Neuron (in vitro differentiated cells): ENCODE data around the gene TMEM121.

Experiments
- H2AFZ ChIP-seq: one replicate; pipeline ENCODE4 v1.6.1; 2013; ENCODE audit warnings: low read depth, mild to moderate bottlenecking, inconsistent platforms, low read length, moderate library complexity
- H3K27me3 ChIP-seq: one replicate; pipeline ENCODE4 v1.6.1; 2013; ENCODE audit warnings: low read length; ENCODE audit not compliant: insufficient read depth
- H3K36me3 ChIP-seq: one replicate; pipeline ENCODE4 v1.6.1; 2013; ENCODE audit warnings: low read length; ENCODE audit not compliant: insufficient read depth
- H3K4me1 ChIP-seq: one replicate; pipeline ENCODE4 v1.6.1; 2013; ENCODE audit warnings: low read length; ENCODE audit not compliant: insufficient read depth
- H3K4me3 ChIP-seq: 2 replicates; pipeline ENCODE4 v1.5.1; 2013; ENCODE audit warnings: mild to moderate bottlenecking, low read length, moderate library complexity
- H3K9me3 ChIP-seq: one replicate; pipeline ENCODE4 v1.6.1; 2013; ENCODE audit warnings: low read length

TMEM121 gene

GRCh38 chr14:105483300-105484068 is 42.9 kb upstream of the TMEM121 start:
- Histone ChIP-seq H3K9me3 (no peaks in the 10 kb centered on the region), H3K4me1 (peaks cover 64% of the 10 kb centered on the region), H3K27me3 (no peaks in the 10 kb centered on the region)

GRCh38 chr14:105484069-105484996 is 42.0 kb upstream of the TMEM121 start:
- H3K27me3 ChIP-seq = no peaks in the 10 kb centered on the region
- no peak overlapping the region for H2AFZ ChIP-seq
- H3K4me1 ChIP-seq = peaks cover 73% of the 10 kb centered on the region
- H3K36me3 ChIP-seq = peaks cover 7% of the 10 kb centered on the region
- H3K4me3 ChIP-seq = no peak overlapping the region
- H3K9me3 ChIP-seq = no peaks in the 10 kb centered on the region

More at GRCh38 chr14:105483300-105484068, 42.9 kb upstream of the TMEM121 start:
- no peak overlapping the region for H2AFZ ChIP-seq
- no peak overlapping the region for H3K4me3 ChIP-seq
- H3K36me3 ChIP-seq = peaks cover 9% of the 10 kb centered on the region

GRCh38 chr14:105484997-105485393 is 41.4 kb upstream of the TMEM121 start:
- peaks cover 76% of the 10 kb centered on the region for H3K4me1 ChIP-seq
- no peak overlapping the region for H3K4me3 ChIP-seq
- no peak overlapping the region for H2AFZ ChIP-seq
- H3K36me3 ChIP-seq = peaks cover under 1% of the 10 kb centered on the region
- no peaks in the 10 kb centered on the region for H3K9me3 ChIP-seq
- no peaks in the 10 kb centered on the region for H3K27me3 ChIP-seq

- Histone ChIP-seq H3K27me3 (no peaks in the 10 kb centered on the region), H3K4me1 (peaks cover 71% of the 10 kb centered on the region), H2AFZ (no peak overlapping the region), H3K4me3 (no peak overlapping the region), H3K36me3 (no peaks in the 10 kb centered on the region), H3K9me3 (no peaks in the 10 kb centered on the region)
Observed at GRCh38 chr14:105485739-105486162, 40.6 kb upstream of the TMEM121 start.

- no peak within 1 kb of the TSS for H2AFZ ChIP-seq
- no peaks in the 10 kb centered on the region for H3K9me3 ChIP-seq
- H3K4me3 ChIP-seq = no peak within 1 kb of the TSS
- no peaks in the 10 kb centered on the region for H3K36me3 ChIP-seq
- H3K27me3 ChIP-seq = no peaks in the 10 kb centered on the region
- peaks cover 67% of the 10 kb centered on the region for H3K4me1 ChIP-seq
Observed at GRCh38 chr14:105486163-105486973, 40.0 kb upstream of the TMEM121 start, which contains the start of gene CRIP1. CRIP1 (plus strand) TSS chr14:105486886; CDS start chr14:105487260, 374 bp downstream.

GRCh38 chr14:105486974-105487448 is 39.4 kb upstream of the TMEM121 start:
- Histone ChIP-seq H3K36me3 (no peaks in the 10 kb centered on the region), H3K4me3 (no peak overlapping the region), H2AFZ (no peak overlapping the region), H3K4me1 (peaks cover 61% of the 10 kb centered on the region), H3K9me3 (no peaks in the 10 kb centered on the region), H3K27me3 (no peaks in the 10 kb centered on the region)

- Histone ChIP-seq H2AFZ (no peak overlapping the region), H3K36me3 (no peaks in the 10 kb centered on the region), H3K4me1 (peaks cover 56% of the 10 kb centered on the region), H3K27me3 (no peaks in the 10 kb centered on the region), H3K9me3 (no peaks in the 10 kb centered on the region), H3K4me3 (no peak overlapping the region)
Observed at GRCh38 chr14:105487449-105487985, 38.9 kb upstream of the TMEM121 start.

GRCh38 chr14:105487986-105488777 is 38.2 kb upstream of the TMEM121 start:
- H3K4me3 ChIP-seq = no peak overlapping the region
- H3K4me1 ChIP-seq = peaks cover 50% of the 10 kb centered on the region
- H3K27me3 ChIP-seq = no peaks in the 10 kb centered on the region
- no peaks in the 10 kb centered on the region for H3K9me3 ChIP-seq
- H3K36me3 ChIP-seq = no peaks in the 10 kb centered on the region
- no peak overlapping the region for H2AFZ ChIP-seq

GRCh38 chr14:105488781-105489541 is 37.4 kb upstream of the TMEM121 start:
- H3K27me3 ChIP-seq = no peaks in the 10 kb centered on the region
- H3K36me3 ChIP-seq = no peaks in the 10 kb centered on the region
- H2AFZ ChIP-seq = no peak overlapping the region
- H3K4me1 ChIP-seq = peaks cover 42% of the 10 kb centered on the region
- peak overlapping the region; percentile 60 for H3K4me3 ChIP-seq
- no peaks in the 10 kb centered on the region for H3K9me3 ChIP-seq

- Histone ChIP-seq H3K4me3 (peak overlapping the region; percentile 60), H3K36me3 (no peaks in the 10 kb centered on the region), H3K27me3 (no peaks in the 10 kb centered on the region), H2AFZ (peak overlapping the region; percentile 86), H3K4me1 (peaks cover 35% of the 10 kb centered on the region), H3K9me3 (no peaks in the 10 kb centered on the region)
Observed at GRCh38 chr14:105489542-105490266, 36.7 kb upstream of the TMEM121 start.

GRCh38 chr14:105490267-105490571 is 36.2 kb upstream of the TMEM121 start:
- Histone ChIP-seq H3K27me3 (no peaks in the 10 kb centered on the region), H3K4me1 (peaks cover 29% of the 10 kb centered on the region), H2AFZ (peak overlapping the region; percentile 86), H3K36me3 (no peaks in the 10 kb centered on the region), H3K9me3 (no peaks in the 10 kb centered on the region), H3K4me3 (peak overlapping the region; percentile 60)
